Caki2 (cell line): ENCODE results near the gene DDIT3. TPM values are rescaled to one million over a fixed set of nuclear protein-coding genes. Genes with fewer than 3 reads are reported as not detected.
"Not testable (repeated sequence)": the region's sequence is repeated elsewhere in the genome, so short reads cannot be mapped to it uniquely, and the experiment has no call there.

Experiments
- DNase-seq: peaks from one replicate; pipeline ENCODE4 v3.0.0-alpha.2; 2015; ENCODE audit warnings: low read depth
- in situ Hi-C: cut with HindIII; loops from 2 replicates; pipeline ENCODE4 v1.10.0; 2016; ENCODE audit warnings: low sequenced_read_pairs, low pct_unique_long_range_greater_than_20kb, mixed read lengths
- total RNA-seq: library from RNA; depleted of rRNA; stranded (reverse); fragments of >200 nt; shearing (Covaris generic); gene quantifications from 2 replicates; pipeline ENCODE4 v1.2.3, GENCODE V29; 2014; ENCODE audit warnings: low replicate concordance; rRNA removed

The DDIT3 gene
- total RNA-seq = 19.6 and 64.7 TPM in 2 replicates

- in situ Hi-C loops = no loop called here
- peak; percentile 100 for DNase-seq
Observed at GRCh38 chr12:57520053-57520818, at the start of gene DDIT3. TSS of gene DDIT3 (minus strand) at chr12:57520514. CDS start at chr12:57517406, 3,108 bp downstream.

GRCh38 chr12:57569858-57570257, 49.5 kb upstream of the DDIT3 start:
- no peak for DNase-seq
- in situ Hi-C loops = no loop called here

DNA sequence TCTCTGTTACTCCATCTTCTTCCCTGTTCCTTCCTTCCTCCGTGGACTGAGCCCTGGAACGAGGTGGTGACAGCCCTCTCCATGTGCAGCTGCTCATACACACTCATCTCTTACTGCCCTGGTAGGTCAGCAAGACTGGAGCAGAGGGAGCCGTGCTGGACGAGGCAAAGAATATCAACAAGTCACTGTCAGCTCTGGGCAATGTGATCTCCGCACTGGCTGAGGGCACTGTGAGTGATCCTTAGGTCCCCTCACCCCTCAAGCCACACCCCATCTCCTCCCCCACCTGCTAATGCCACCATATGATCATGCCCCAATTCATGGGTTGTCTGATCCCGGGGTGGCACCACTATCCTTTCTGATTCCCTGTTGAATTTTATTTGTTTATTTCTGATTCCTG, 48.5 kb upstream of the DDIT3 start:
- in situ Hi-C loops = no loop called here
- DNase-seq = no peak

DNA sequence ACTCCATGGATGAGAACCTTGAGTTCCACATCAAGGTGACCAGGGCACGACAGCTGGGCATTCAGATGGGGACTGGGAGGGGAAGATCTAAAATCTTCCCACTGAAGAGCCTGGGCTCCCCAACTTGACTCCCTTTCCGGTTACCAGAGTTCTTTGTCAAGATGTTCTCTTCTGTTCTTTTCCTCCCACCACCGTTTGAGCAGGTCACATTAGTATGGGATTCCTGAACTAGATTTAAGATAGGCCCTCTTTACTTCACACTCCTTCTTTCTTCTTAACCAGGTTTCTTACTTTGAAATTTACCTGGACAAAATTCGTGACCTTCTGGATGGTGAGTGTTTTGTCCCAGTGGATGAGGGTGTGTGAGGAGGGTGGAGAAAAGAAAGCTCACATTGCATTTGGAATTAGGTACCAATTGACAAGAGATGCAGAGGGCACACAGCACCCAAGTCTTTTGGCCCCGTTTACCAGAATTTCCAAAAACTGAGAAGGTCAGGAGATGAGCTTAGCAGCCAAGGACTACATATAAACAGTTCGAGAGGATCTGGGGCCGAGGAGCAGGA, 43.9 kb upstream of the DDIT3 start:
- DNase-seq = no peak
- in situ Hi-C loops = no loop called here

GRCh38 chr12:57563358-57563757, 43.0 kb upstream of the DDIT3 start:
- in situ Hi-C loops = no loop called here
- no peak for DNase-seq

- DNase-seq, in situ Hi-C loops: not testable (repeated sequence)
Observed at GRCh38 chr12:57561117-57561516, 40.8 kb upstream of the DDIT3 start.

GRCh38 chr12:57560516-57560915, 40.2 kb upstream of the DDIT3 start:
- in situ Hi-C loops = no loop called here
- DNase-seq = no peak

- no peak for DNase-seq
- in situ Hi-C loops = no loop called here
Observed at GRCh38 chr12:57558864-57559263, 38.5 kb upstream of the DDIT3 start.

DNA sequence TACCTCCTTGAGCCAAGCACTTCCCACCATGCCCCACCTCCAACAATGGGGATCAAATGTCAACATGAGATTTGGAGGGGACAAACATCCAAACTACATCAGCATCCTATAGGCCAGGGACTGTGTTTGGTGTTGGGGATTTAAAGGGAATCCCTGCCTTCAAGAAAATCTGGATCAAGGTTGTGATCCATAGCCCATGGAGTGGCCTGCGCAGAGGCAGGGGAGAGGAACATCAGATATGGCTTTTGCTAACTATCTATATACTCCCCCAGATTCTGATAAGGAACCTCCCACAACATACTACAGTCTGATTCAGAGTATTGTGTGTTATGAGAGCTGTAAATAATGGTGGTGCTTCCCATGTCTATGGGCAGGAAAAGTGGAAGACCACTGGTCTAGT, 34.6 kb upstream of the DDIT3 start:
- no peak for DNase-seq
- in situ Hi-C loops = no loop called here

DNA sequence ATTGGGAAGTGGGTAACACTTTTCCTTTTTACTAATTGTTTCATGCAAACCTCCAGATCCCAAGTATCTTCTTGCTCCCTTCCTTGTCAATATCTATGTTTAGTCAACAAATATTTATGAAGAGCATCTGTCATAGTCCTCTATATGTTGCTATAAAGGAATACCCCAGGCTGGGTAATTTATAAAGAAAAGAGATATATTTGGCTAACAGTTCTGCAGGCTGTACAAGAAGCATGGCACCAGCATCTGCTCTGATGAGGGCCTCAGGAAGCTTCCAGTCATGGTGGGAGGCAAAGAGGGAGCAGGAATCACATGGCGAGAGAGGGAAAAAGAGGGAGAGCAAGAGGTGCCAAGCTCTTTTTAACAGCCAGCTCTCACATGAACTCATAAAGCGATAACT, 34.1 kb upstream of the DDIT3 start:
- no peak for DNase-seq
- in situ Hi-C loops = no loop called here

- no peak for DNase-seq
- in situ Hi-C loops = no loop called here
Observed at GRCh38 chr12:57553343-57554202, 33.3 kb upstream of the DDIT3 start.

GRCh38 chr12:57552835-57553313, 32.6 kb upstream of the DDIT3 start:
- DNase-seq = no peak
- in situ Hi-C loops = no loop called here

DNA sequence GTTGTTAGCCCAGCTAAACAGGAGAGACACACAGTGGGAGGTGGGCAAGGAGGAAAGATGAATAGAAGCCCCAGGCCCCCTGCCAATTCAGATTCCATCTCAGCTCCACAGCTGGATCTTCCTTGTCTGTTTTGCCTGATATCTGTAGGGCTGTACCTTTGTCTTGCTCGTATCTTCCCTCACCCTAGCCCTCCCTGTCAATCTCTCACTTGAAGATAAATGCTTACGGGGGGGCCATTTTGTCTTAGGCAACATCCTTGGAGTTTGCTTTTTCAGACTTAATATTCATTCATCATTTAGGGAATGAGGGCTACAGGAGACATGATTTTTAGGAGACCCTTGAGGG, 32.0 kb upstream of the DDIT3 start:
- in situ Hi-C loops = no loop called here

DNA sequence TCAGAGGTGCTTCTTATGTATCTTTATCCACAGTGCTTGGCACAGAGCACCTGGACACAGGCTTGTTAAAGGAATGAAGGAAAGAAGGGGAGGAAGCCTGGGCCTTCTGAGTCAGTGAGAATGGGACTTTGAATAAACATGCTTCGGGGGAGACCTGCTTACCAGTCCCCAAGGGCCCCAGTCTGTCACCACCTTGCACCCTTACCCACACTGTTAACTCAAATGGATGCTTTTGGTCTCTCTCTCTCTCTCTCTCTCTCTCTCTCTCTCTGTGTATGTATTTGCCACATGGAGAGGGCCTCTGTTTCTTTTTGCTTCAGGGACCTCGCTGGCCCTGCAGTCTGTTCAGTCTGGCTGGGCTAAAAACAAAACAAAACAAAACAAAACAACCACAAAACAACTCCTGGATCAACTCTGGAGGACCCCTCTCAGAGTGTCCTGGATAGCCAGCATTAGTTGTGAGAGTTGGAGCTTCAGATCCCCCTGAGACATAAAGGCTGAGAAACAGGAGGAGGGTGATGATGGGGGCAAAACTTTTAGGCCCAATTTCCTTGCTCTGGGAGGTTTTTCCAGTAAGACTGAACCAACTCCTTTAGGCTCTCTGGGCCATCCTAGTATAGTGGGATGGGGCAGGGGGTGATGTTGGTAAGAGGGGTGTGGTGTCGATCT, 31.5 kb upstream of the DDIT3 start:
- no peak for DNase-seq
- in situ Hi-C loops = no loop called here

More for the DNA sequence above, 32.0 kb upstream of the DDIT3 start:
- DNase-seq = no peak

DNA sequence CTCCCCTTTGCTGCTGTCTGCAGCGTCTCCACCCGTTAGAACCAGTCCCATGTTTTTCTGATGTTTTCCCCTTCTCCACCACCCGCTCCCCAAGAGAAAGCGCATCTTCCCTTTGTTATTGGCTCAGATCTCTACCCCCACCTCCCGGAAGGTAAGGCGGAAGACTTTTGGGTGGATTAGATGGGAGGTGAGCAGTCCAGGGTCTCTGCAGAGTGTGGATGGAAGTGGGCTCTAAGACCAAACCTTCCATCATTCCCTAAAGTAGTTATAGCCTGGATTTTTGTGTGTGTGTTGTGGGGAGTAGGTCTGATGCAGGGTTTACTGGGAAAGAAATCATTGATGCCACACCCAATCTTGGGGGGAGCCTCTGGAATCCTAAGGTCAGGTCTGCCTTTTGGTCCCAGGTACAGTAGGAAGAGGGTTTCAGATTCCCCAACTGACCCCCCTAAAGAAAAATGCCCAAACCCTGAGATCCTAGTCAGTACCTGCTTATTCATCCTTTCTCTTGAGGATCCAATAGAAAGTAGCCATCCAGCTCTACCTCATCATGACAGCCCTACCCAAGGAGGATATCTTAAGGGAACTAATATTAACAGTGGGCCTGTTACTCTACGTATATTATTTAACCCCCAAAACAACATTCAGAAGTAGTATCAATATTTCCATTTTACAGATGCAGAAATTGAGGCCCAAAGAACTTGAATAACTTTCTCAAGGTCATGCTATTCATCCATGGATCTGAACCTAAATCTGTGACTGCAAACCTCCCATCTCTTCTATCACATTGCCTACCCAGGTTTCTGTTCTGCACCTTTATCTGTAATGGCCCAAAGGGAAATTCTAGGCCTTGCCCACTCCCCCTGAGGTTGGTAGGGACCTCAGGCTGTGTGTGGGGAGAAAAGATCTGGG, 30.6 kb upstream of the DDIT3 start:
- DNase-seq = no peak
- in situ Hi-C loops = no loop called here

GRCh38 chr12:57549909-57550640, 29.8 kb upstream of the DDIT3 start, which contains the start of gene KIF5A:
TSS of gene KIF5A (plus strand) at chr12:57550044. CDS start at chr12:57550272, 228 bp downstream.
- DNase-seq = no peak
- in situ Hi-C loops = no loop called here
